HCT116 (cell line): Measurements from ENCODE around the gene MPV17. TPM values are rescaled to one million over a fixed set of nuclear protein-coding genes. Genes with fewer than 3 reads are reported as not detected.

Source experiments
- ATAC-seq: fragments of 200-7000 bp; cut with Tn5 transposase; 2 replicates; pipeline ENCODE4 v1.9.1; 2020; ENCODE audit warnings: mild to moderate bottlenecking, moderate library complexity
- BruUV-seq: library from RNA; stranded (reverse); fragments of 400-500 nt; replicated peaks from 2 replicates; lab custom pipeline; 2021; lab: Mats Ljungman, UMichigan
- CTCF ChIA-PET: fragments of 300-600 bp; sonication (Branson Sonifier 250); formaldehyde crosslinking; loops from one replicate; lab custom pipeline; 2021; ENCODE audit warnings: antibody characterized with exemption; lab: Charles Lee
- POLR2A ChIA-PET: fragments of 300-600, 350-600 bp; sonication (Branson Sonifier 250); formaldehyde crosslinking; loops from one replicate; lab custom pipeline; 2021; ENCODE audit warnings: antibody characterized with exemption; lab: Charles Lee
- RAD21 ChIA-PET, 2 experiments: fragments of 300-600 bp; sonication (Branson Sonifier 250); formaldehyde crosslinking; loops; one replicate each; lab custom pipeline; 2023; ENCODE audit warnings: low total read pairs in 2 of 2; ENCODE audit not compliant: uncharacterized antibody in 2 of 2, unreplicated experiment in 2 of 2, low non-redundant PET in 1 of 2; lab: Charles Lee
- DNase-seq: peaks from one replicate; pipeline ENCODE4 v3.0.0-alpha.2; 2010; ENCODE audit warnings: low read depth, low spot score
- H2AFZ ChIP-seq: fragments of 200-600 bp; shearing (Covaris generic), sonication (generic); 2 replicates; pipeline ENCODE4 v1.6.1; 2017; ENCODE audit warnings: low read depth, mixed run types, mixed read lengths, antibody characterized with exemption, low read length; ENCODE audit not compliant: poor library complexity, severe bottlenecking
- H3K27ac ChIP-seq: 2 replicates; pipeline ENCODE4 v1.5.1; 2012; ENCODE audit warnings: low read depth, low read length
- H3K27me3 ChIP-seq: fragments of 200-600 bp; sonication (generic); 2 replicates; pipeline ENCODE4 v1.6.1; 2016; ENCODE audit warnings: mixed run types, low read length, mixed read lengths; ENCODE audit not compliant: insufficient read depth
- H3K36me3 ChIP-seq, 2 experiments: fragments of 200-500 bp in 1 of 2; fragments of 200-600 bp in 1 of 2; sonication (Bioruptor generic) in 1 of 2; sonication (generic) in 1 of 2; 2 replicates each; pipeline versions ENCODE4 v1.5.1 to v1.6.1; 2014 to 2016; ENCODE audit warnings: low read length in 2 of 2, inconsistent platforms in 1 of 2, mixed read lengths in 1 of 2, mixed run types in 1 of 2; ENCODE audit not compliant: insufficient read depth in 2 of 2, control insufficient read depth in 1 of 2
- H3K4me1 ChIP-seq, 2 experiments: fragments of 200-600 bp in 1 of 2; sonication (generic) in 1 of 2; 2 replicates each; pipeline versions ENCODE4 v1.5.1 to v1.6.1; 2012 to 2017; ENCODE audit warnings: low read length in 2 of 2, inconsistent platforms in 1 of 2, mild to moderate bottlenecking in 1 of 2, mixed read lengths in 1 of 2, mixed run types in 1 of 2, moderate library complexity in 1 of 2; ENCODE audit not compliant: insufficient read depth in 2 of 2, control insufficient read depth in 1 of 2
- H3K4me2 ChIP-seq: fragments of 200-600 bp; sonication (generic); 2 replicates; pipeline ENCODE4 v1.6.1; 2017; ENCODE audit warnings: mixed run types, low read length, mixed read lengths
- H3K4me3 ChIP-seq, 2 experiments: fragments of 200-600 bp in 1 of 2; sonication (generic) in 1 of 2; replicated peaks in 1 of 2; 2 replicates each; pipeline ENCODE4 v1.5.1; 2011 to 2016; ENCODE audit warnings: low read length in 2 of 2, control low read depth in 1 of 2, low read depth in 1 of 2, mild to moderate bottlenecking in 1 of 2, mixed read lengths in 1 of 2, mixed run types in 1 of 2
- H3K79me2 ChIP-seq: fragments of 200-600 bp; sonication (generic); 2 replicates; pipeline ENCODE4 v1.6.1; 2017; ENCODE audit warnings: mild to moderate bottlenecking, mixed run types, low read length, moderate library complexity, mixed read lengths; ENCODE audit not compliant: insufficient read depth
- H3K9ac ChIP-seq: fragments of 200-600 bp; sonication (generic); 2 replicates; pipeline ENCODE4 v1.6.1; 2016; ENCODE audit warnings: low read length, mixed read lengths
- H3K9me2 ChIP-seq: fragments of 200-600 bp; sonication (generic), shearing (Covaris generic); 2 replicates; pipeline ENCODE4 v1.6.1; 2017; ENCODE audit warnings: mixed run types, mild to moderate bottlenecking, moderate library complexity; ENCODE audit not compliant: insufficient read depth
- H3K9me3 ChIP-seq, 2 experiments: fragments of 200-500 bp in 1 of 2; fragments of 200-600 bp in 1 of 2; sonication (Bioruptor generic) in 1 of 2; sonication (generic) in 1 of 2; 2 replicates each; pipeline ENCODE4 v1.6.1; 2014 to 2017; ENCODE audit warnings: low read length in 2 of 2, mixed read lengths in 2 of 2, inconsistent platforms in 1 of 2, low read depth in 1 of 2, mild to moderate bottlenecking in 1 of 2, mixed run types in 1 of 2, moderate library complexity in 1 of 2; ENCODE audit not compliant: control insufficient read depth in 1 of 2, insufficient read depth in 1 of 2
- H4K20me1 ChIP-seq: fragments of 200-600 bp; sonication (generic), shearing (Covaris generic); 2 replicates; pipeline ENCODE4 v1.6.1; 2017; ENCODE audit warnings: mixed run types, mild to moderate bottlenecking, moderate library complexity; ENCODE audit not compliant: insufficient read depth
- ATF3 ChIP-seq: IDR thresholded peaks from 2 replicates; pipeline ENCODE4 v1.6.1; 2012
- ELF1 ChIP-seq: IDR thresholded peaks from 2 replicates; pipeline ENCODE4 v1.6.1; 2012; ENCODE audit warnings: low read depth, borderline replicate concordance
- EZH2 ChIP-seq: fragments of 200-600 bp; sonication (generic); IDR thresholded peaks from 2 replicates; pipeline ENCODE4 v1.6.1; 2017; ENCODE audit warnings: antibody characterized with exemption, mixed run types
- JUND ChIP-seq: IDR thresholded peaks from 2 replicates; pipeline ENCODE4 v1.6.1; 2012
- MAX ChIP-seq: IDR thresholded peaks from 2 replicates; pipeline ENCODE4 v1.6.1; 2012
- POLR2A ChIP-seq: IDR thresholded peaks from 2 replicates; pipeline ENCODE4 v1.7.0; 2011; ENCODE audit warnings: borderline replicate concordance; ENCODE audit not compliant: insufficient read depth, insufficient read length; ENCODE audit errors: extremely low read depth
- POLR2AphosphoS5 ChIP-seq: IDR thresholded peaks from 2 replicates; pipeline ENCODE4 v1.6.1; 2011; ENCODE audit warnings: mild to moderate bottlenecking, low read depth, low read length, moderate library complexity
- SRF ChIP-seq: IDR thresholded peaks from 2 replicates; pipeline ENCODE4 v1.6.1; 2012; ENCODE audit warnings: low read depth
- TCF7L2 ChIP-seq: IDR thresholded peaks from 2 replicates; pipeline ENCODE4 v1.7.0; 2011; ENCODE audit warnings: borderline replicate concordance, inconsistent platforms; ENCODE audit not compliant: insufficient read depth, insufficient read length; ENCODE audit errors: extremely low read depth
- ZBTB33 ChIP-seq: IDR thresholded peaks from 2 replicates; pipeline ENCODE4 v1.6.1; 2011; ENCODE audit warnings: mild to moderate bottlenecking, low read length, moderate library complexity; ENCODE audit not compliant: insufficient replicate concordance; ENCODE audit errors: extremely low read depth
- ZFX ChIP-seq: fragments of 450-650 bp; IDR thresholded peaks from 2 replicates; pipeline ENCODE4 v1.6.1; 2017
- intact Hi-C: fragments of 100-400 bp; cut with micrococcal nuclease; formaldehyde crosslinking; loops from 2 replicates; pipeline ENCODE4 v1.10.0; 2022
- total RNA-seq: library from RNA; stranded (reverse); gene quantifications from one replicate; pipeline ENCODE4 v1.2.1, GENCODE V29; 2021; ENCODE audit not compliant: unreplicated experiment

The MPV17 gene
- total RNA-seq, 1 experiment from 2014 or later: 55.4 TPM

GRCh38 chr2:27335311-27335710 is 12.4 kb upstream of the MPV17 start:
- BruUV-seq: no TSS peak
- no peak for DNase-seq
- intact Hi-C loops: no loop called here
- Histone ChIP-seq H3K27ac (no peak overlapping the region), H3K27me3 (no peaks in the 10 kb centered on the region), H3K79me2 (no peaks in the 10 kb centered on the region), H3K9me3 (no peaks in the 10 kb centered on the region), H3K9me2 (no peaks in the 10 kb centered on the region), H3K9ac (no peak overlapping the region), H3K4me2 (no peak overlapping the region), H3K4me3 (no peak overlapping the region), H4K20me1 (no peaks in the 10 kb centered on the region), H2AFZ (no peak overlapping the region), H3K4me1 (no peaks in the 10 kb centered on the region), H3K36me3 (peaks cover 29 to 42% of the 10 kb centered on the region in 2 experiments; a peak in 3 of 4 replicates)
- ChIA-PET RAD21 (no interaction called here), CTCF (no interaction called here), POLR2A (no interaction called here)
- TF ChIP-seq ZFX (no peak), ELF1 (no peak), MAX (no peak), EZH2 (no peak), SRF (no peak), POLR2A (no peak), ZBTB33 (no peak), TCF7L2 (no peak)
- ATAC-seq: no peak

GRCh38 chr2:27324720-27325119 is 1.8 kb upstream of the MPV17 start:
- H3K4me2 ChIP-seq: no peak overlapping the region
- BruUV-seq: no TSS peak
- H3K79me2 ChIP-seq: peaks cover 15% of the 10 kb centered on the region
- H4K20me1 ChIP-seq: no peaks in the 10 kb centered on the region
- TF ChIP-seq ATF3 (no peak), JUND (0 out of 2 replicates have a peak, but pooled peaks have one; percentile 1), POLR2AphosphoS5 (peak; percentile 46), POLR2A (no peak)
- no peak overlapping the region for H2AFZ ChIP-seq
- no peaks in the 10 kb centered on the region for H3K27me3 ChIP-seq
- CTCF ChIA-PET: no interaction called here
- POLR2A ChIA-PET: interaction anchor here (0.6 kb wide), 1 partner anchor 21 kb away, joined by 3 read pairs; no protein-coding TSS in a partner anchor
- DNase-seq (no peak), ATAC-seq (no peak)
- intact Hi-C loops: loop anchor here (5.0 kb wide), 2 partner anchors 48 to 62 kb away; partner anchors contain the start of genes EIF2B4, SLC30A3 and SNX17
- H3K9me2 ChIP-seq: no peaks in the 10 kb centered on the region
- H3K36me3 ChIP-seq: peaks cover 17 to 21% of the 10 kb centered on the region in 2 experiments; a peak in 3 of 4 replicates
- H3K4me3 ChIP-seq: no peak overlapping the region
- no peak overlapping the region for H3K9ac ChIP-seq
- peaks cover 20 to 35% of the 10 kb centered on the region in 2 experiments for H3K4me1 ChIP-seq
- H3K27ac ChIP-seq: no peak overlapping the region
- H3K9me3 ChIP-seq: no peaks in the 10 kb centered on the region
- RAD21 ChIA-PET: no interaction called here
